Glutamatergic neuron (in vitro differentiated cells): Measurements from ENCODE around the gene DYRK1B. TPM values are rescaled to one million over a fixed set of nuclear protein-coding genes. Genes with fewer than 3 reads are reported as not detected.

Experiments
- microRNA-seq: library from miRNA; unstranded; fragments of <30 nt; microRNA quantifications from one replicate; pipeline ENCODE4, GENCODE V29; 2020; ENCODE audit not compliant: unreplicated experiment
- total RNA-seq: library from RNA; stranded (reverse); fragmentation: NEBNext Ultra II Directional; extraction: Animal tissue kit (Norgen Biotek cat#: 25700); gene quantifications from one replicate; pipeline ENCODE4 v1.2.1, GENCODE V29; 2021; ENCODE audit not compliant: unreplicated experiment

The DYRK1B gene
- total RNA-seq, 1 donor from 2014 or later = 86.3 TPM

Small RNA genes within 50 kb of the gene (microRNA-seq; reads per million reads assigned to microRNA genes)
- gene MIR6719 = not detected

Other genes starting within 250 kb of the DYRK1B start
- not detected for gene LGALS13, start 231.6 kb downstream of the DYRK1B start, total RNA-seq
- not detected for gene LGALS16, start 178.2 kb downstream of the DYRK1B start, total RNA-seq
- not detected for gene LGALS14, start 129.7 kb downstream of the DYRK1B start, total RNA-seq
- not detected for gene CLC, start 96.1 kb downstream of the DYRK1B start, total RNA-seq
- 1.6 TPM for gene LEUTX, start 55.3 kb downstream of the DYRK1B start, total RNA-seq
- gene FBL, start 12.2 kb upstream of the DYRK1B start, total RNA-seq = 119 TPM
- 0.49 TPM for gene FCGBP, start 100.5 kb upstream of the DYRK1B start, total RNA-seq
- gene PSMC4, start 137.0 kb upstream of the DYRK1B start, total RNA-seq = 111 TPM
- 3.2 TPM for gene ZNF546, start 162.9 kb upstream of the DYRK1B start, total RNA-seq
- 35.0 TPM for gene ZNF780B, start 222.1 kb upstream of the DYRK1B start, total RNA-seq